ENCODE results near the gene LCAT.

DNA sequence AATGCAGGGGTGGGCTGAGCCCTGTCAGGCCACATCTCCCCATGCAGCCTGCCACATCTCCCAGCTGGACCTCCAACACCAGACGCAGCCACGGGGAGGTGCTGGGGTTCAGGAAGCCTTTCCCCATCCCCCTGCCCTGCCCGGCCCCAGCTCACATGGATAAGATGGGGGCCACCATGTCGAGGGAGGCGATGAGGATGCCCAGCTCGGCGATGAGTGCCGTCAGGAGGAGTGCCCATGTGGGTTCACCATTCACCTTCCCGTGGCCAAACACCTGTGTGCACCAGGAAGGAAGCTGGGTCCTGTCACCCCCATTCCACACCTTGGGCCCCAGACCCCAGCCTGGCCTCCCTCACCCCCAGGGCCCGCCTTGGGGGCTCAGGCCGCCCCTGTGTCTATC lies 5.7 kb upstream of the LCAT start:
- no peak for TF ChIP-seq POLR2AphosphoS5 (IDR thresholded peaks at IDR 0.05)
- no peak for TF ChIP-seq POLR2A (IDR thresholded peaks at IDR 0.05)

Data from prostate gland (tissue), 1 donor.